ENCODE data around the gene RGR.

GRCh38 chr10:84204122-84204521 is 40.7 kb upstream of the RGR start:
- TF ChIP-seq CTCF (IDR thresholded peaks at IDR 0.05) (no peak), POLR2A (IDR thresholded peaks at IDR 0.05) (no peak)

Data from body of pancreas (tissue), 4 donors.